HCT116 (cell line): Measurements from ENCODE around the gene FNDC3B. TPM values are rescaled to one million over a fixed set of nuclear protein-coding genes. Genes with fewer than 3 reads are reported as not detected.

Experiments used
- ATAC-seq: fragments of 200-7000 bp; cut with Tn5 transposase; 2 replicates; pipeline ENCODE4 v1.9.1; 2020; ENCODE audit warnings: mild to moderate bottlenecking, moderate library complexity
- BruUV-seq: library from RNA; stranded (reverse); fragments of 400-500 nt; replicated peaks from 2 replicates; lab custom pipeline; 2021; lab: Mats Ljungman, UMichigan
- CTCF ChIA-PET: fragments of 300-600 bp; sonication (Branson Sonifier 250); formaldehyde crosslinking; loops from one replicate; lab custom pipeline; 2021; ENCODE audit warnings: antibody characterized with exemption; lab: Charles Lee
- POLR2A ChIA-PET: fragments of 300-600, 350-600 bp; sonication (Branson Sonifier 250); formaldehyde crosslinking; loops from one replicate; lab custom pipeline; 2021; ENCODE audit warnings: antibody characterized with exemption; lab: Charles Lee
- RAD21 ChIA-PET, 2 experiments: fragments of 300-600 bp; sonication (Branson Sonifier 250); formaldehyde crosslinking; loops; one replicate each; lab custom pipeline; 2023; ENCODE audit warnings: low total read pairs in 2 of 2; ENCODE audit not compliant: uncharacterized antibody in 2 of 2, unreplicated experiment in 2 of 2, low non-redundant PET in 1 of 2; lab: Charles Lee
- DNase-seq: peaks from one replicate; pipeline ENCODE4 v3.0.0-alpha.2; 2010; ENCODE audit warnings: low read depth, low spot score
- H2AFZ ChIP-seq: fragments of 200-600 bp; shearing (Covaris generic), sonication (generic); 2 replicates; pipeline ENCODE4 v1.6.1; 2017; ENCODE audit warnings: low read depth, mixed run types, mixed read lengths, antibody characterized with exemption, low read length; ENCODE audit not compliant: poor library complexity, severe bottlenecking
- H3K27ac ChIP-seq: 2 replicates; pipeline ENCODE4 v1.5.1; 2012; ENCODE audit warnings: low read depth, low read length
- H3K27me3 ChIP-seq: fragments of 200-600 bp; sonication (generic); 2 replicates; pipeline ENCODE4 v1.6.1; 2016; ENCODE audit warnings: mixed run types, low read length, mixed read lengths; ENCODE audit not compliant: insufficient read depth
- H3K36me3 ChIP-seq, 2 experiments: fragments of 200-500 bp in 1 of 2; fragments of 200-600 bp in 1 of 2; sonication (Bioruptor generic) in 1 of 2; sonication (generic) in 1 of 2; 2 replicates each; pipeline versions ENCODE4 v1.5.1 to v1.6.1; 2014 to 2016; ENCODE audit warnings: low read length in 2 of 2, inconsistent platforms in 1 of 2, mixed read lengths in 1 of 2, mixed run types in 1 of 2; ENCODE audit not compliant: insufficient read depth in 2 of 2, control insufficient read depth in 1 of 2
- H3K4me1 ChIP-seq, 2 experiments: fragments of 200-600 bp in 1 of 2; sonication (generic) in 1 of 2; 2 replicates each; pipeline versions ENCODE4 v1.5.1 to v1.6.1; 2012 to 2017; ENCODE audit warnings: low read length in 2 of 2, inconsistent platforms in 1 of 2, mild to moderate bottlenecking in 1 of 2, mixed read lengths in 1 of 2, mixed run types in 1 of 2, moderate library complexity in 1 of 2; ENCODE audit not compliant: insufficient read depth in 2 of 2, control insufficient read depth in 1 of 2
- H3K4me2 ChIP-seq: fragments of 200-600 bp; sonication (generic); 2 replicates; pipeline ENCODE4 v1.6.1; 2017; ENCODE audit warnings: mixed run types, low read length, mixed read lengths
- H3K4me3 ChIP-seq, 2 experiments: fragments of 200-600 bp in 1 of 2; sonication (generic) in 1 of 2; replicated peaks in 1 of 2; 2 replicates each; pipeline ENCODE4 v1.5.1; 2011 to 2016; ENCODE audit warnings: low read length in 2 of 2, control low read depth in 1 of 2, low read depth in 1 of 2, mild to moderate bottlenecking in 1 of 2, mixed read lengths in 1 of 2, mixed run types in 1 of 2
- H3K79me2 ChIP-seq: fragments of 200-600 bp; sonication (generic); 2 replicates; pipeline ENCODE4 v1.6.1; 2017; ENCODE audit warnings: mild to moderate bottlenecking, mixed run types, low read length, moderate library complexity, mixed read lengths; ENCODE audit not compliant: insufficient read depth
- H3K9ac ChIP-seq: fragments of 200-600 bp; sonication (generic); 2 replicates; pipeline ENCODE4 v1.6.1; 2016; ENCODE audit warnings: low read length, mixed read lengths
- H3K9me2 ChIP-seq: fragments of 200-600 bp; sonication (generic), shearing (Covaris generic); 2 replicates; pipeline ENCODE4 v1.6.1; 2017; ENCODE audit warnings: mixed run types, mild to moderate bottlenecking, moderate library complexity; ENCODE audit not compliant: insufficient read depth
- H3K9me3 ChIP-seq, 2 experiments: fragments of 200-500 bp in 1 of 2; fragments of 200-600 bp in 1 of 2; sonication (Bioruptor generic) in 1 of 2; sonication (generic) in 1 of 2; 2 replicates each; pipeline ENCODE4 v1.6.1; 2014 to 2017; ENCODE audit warnings: low read length in 2 of 2, mixed read lengths in 2 of 2, inconsistent platforms in 1 of 2, low read depth in 1 of 2, mild to moderate bottlenecking in 1 of 2, mixed run types in 1 of 2, moderate library complexity in 1 of 2; ENCODE audit not compliant: control insufficient read depth in 1 of 2, insufficient read depth in 1 of 2
- H4K20me1 ChIP-seq: fragments of 200-600 bp; sonication (generic), shearing (Covaris generic); 2 replicates; pipeline ENCODE4 v1.6.1; 2017; ENCODE audit warnings: mixed run types, mild to moderate bottlenecking, moderate library complexity; ENCODE audit not compliant: insufficient read depth
- ATF3 ChIP-seq: IDR thresholded peaks from 2 replicates; pipeline ENCODE4 v1.6.1; 2012
- CBX3 ChIP-seq: IDR thresholded peaks from 2 replicates; pipeline ENCODE4 v1.6.1; 2012; ENCODE audit warnings: low read depth
- POLR2A ChIP-seq: IDR thresholded peaks from 2 replicates; pipeline ENCODE4 v1.7.0; 2011; ENCODE audit warnings: borderline replicate concordance; ENCODE audit not compliant: insufficient read depth, insufficient read length; ENCODE audit errors: extremely low read depth
- RAD21 ChIP-seq: IDR thresholded peaks from 2 replicates; pipeline ENCODE4 v1.6.1; 2012; ENCODE audit warnings: low read depth, mild to moderate bottlenecking
- ZFX ChIP-seq: fragments of 450-650 bp; IDR thresholded peaks from 2 replicates; pipeline ENCODE4 v1.6.1; 2017
- intact Hi-C: fragments of 100-400 bp; cut with micrococcal nuclease; formaldehyde crosslinking; loops from 2 replicates; pipeline ENCODE4 v1.10.0; 2022
- total RNA-seq: library from RNA; stranded (reverse); gene quantifications from one replicate; pipeline ENCODE4 v1.2.1, GENCODE V29; 2021; ENCODE audit not compliant: unreplicated experiment
- TF ChIP-seq, protein P1 (sequence below), 3 experiments: fragments of 200-600 bp in 1 of 3; sonication (generic) in 1 of 3; IDR thresholded peaks in 2 of 3; conservative IDR thresholded peaks in 1 of 3; 2 replicates each; pipeline ENCODE4 v1.5.1; 2012 to 2017; ENCODE audit warnings: low read depth in 2 of 3, low read length in 2 of 3, antibody characterized with exemption in 1 of 3, borderline replicate concordance in 1 of 3, control low read depth in 1 of 3, mild to moderate bottlenecking in 1 of 3, mixed read lengths in 1 of 3, mixed run types in 1 of 3, moderate library complexity in 1 of 3; ENCODE audit not compliant: insufficient read depth in 1 of 3

The FNDC3B gene
- total RNA-seq, 1 experiment from 2014 or later = 45.7 TPM

- TF ChIP-seq, protein P1, sequence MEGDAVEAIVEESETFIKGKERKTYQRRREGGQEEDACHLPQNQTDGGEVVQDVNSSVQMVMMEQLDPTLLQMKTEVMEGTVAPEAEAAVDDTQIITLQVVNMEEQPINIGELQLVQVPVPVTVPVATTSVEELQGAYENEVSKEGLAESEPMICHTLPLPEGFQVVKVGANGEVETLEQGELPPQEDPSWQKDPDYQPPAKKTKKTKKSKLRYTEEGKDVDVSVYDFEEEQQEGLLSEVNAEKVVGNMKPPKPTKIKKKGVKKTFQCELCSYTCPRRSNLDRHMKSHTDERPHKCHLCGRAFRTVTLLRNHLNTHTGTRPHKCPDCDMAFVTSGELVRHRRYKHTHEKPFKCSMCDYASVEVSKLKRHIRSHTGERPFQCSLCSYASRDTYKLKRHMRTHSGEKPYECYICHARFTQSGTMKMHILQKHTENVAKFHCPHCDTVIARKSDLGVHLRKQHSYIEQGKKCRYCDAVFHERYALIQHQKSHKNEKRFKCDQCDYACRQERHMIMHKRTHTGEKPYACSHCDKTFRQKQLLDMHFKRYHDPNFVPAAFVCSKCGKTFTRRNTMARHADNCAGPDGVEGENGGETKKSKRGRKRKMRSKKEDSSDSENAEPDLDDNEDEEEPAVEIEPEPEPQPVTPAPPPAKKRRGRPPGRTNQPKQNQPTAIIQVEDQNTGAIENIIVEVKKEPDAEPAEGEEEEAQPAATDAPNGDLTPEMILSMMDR (IDR thresholded peaks at IDR 0.05 in 2 of 3, conservative IDR thresholded peaks at IDR 0.05 in 1 of 3; ENCODE audit: borderline replicate concordance in 1 of 3, insufficient read depth in 1 of 3, low read depth in 2 of 3, low read length in 2 of 3) = no peak
- TF ChIP-seq POLR2A = no peak
Measured at GRCh38 chr3:172131746-172132145, 92.4 kb downstream of the FNDC3B start (continued).

GRCh38 chr3:172132159-172132586, 92.8 kb downstream of the FNDC3B start:
- Histone ChIP-seq H2AFZ (no peak overlapping the region), H3K4me1 (peaks cover 39 to 40% of the 10 kb centered on the region in 2 experiments), H3K9me3 (no peaks in the 10 kb centered on the region), H3K4me3 (no peak overlapping the region), H3K9me2 (no peaks in the 10 kb centered on the region), H3K27ac (no peak overlapping the region), H3K36me3 (no peaks in the 10 kb centered on the region), H3K4me2 (no peak overlapping the region), H3K9ac (no peak overlapping the region), H4K20me1 (peaks cover 20% of the 10 kb centered on the region; the same call in 1 of the 2 replicates), H3K79me2 (peaks cover 11% of the 10 kb centered on the region), H3K27me3 (no peaks in the 10 kb centered on the region)
- RAD21 ChIA-PET = no interaction called here
- TF ChIP-seq ZFX (no peak), ATF3 (no peak), CBX3 (no peak), RAD21 (no peak)
- TF ChIP-seq, protein P1 (IDR thresholded peaks at IDR 0.05 in 2 of 3, conservative IDR thresholded peaks at IDR 0.05 in 1 of 3; ENCODE audit: borderline replicate concordance in 1 of 3, insufficient read depth in 1 of 3, low read depth in 2 of 3, low read length in 2 of 3) = no peak
- DNase-seq (no peak), ATAC-seq (no peak)
- intact Hi-C loops = no loop called here
- POLR2A ChIA-PET = no interaction called here
- CTCF ChIA-PET = no interaction called here
- BruUV-seq = no TSS peak
